ENCODE results near the gene ZNF296.

Gene ZNF296

DNA sequence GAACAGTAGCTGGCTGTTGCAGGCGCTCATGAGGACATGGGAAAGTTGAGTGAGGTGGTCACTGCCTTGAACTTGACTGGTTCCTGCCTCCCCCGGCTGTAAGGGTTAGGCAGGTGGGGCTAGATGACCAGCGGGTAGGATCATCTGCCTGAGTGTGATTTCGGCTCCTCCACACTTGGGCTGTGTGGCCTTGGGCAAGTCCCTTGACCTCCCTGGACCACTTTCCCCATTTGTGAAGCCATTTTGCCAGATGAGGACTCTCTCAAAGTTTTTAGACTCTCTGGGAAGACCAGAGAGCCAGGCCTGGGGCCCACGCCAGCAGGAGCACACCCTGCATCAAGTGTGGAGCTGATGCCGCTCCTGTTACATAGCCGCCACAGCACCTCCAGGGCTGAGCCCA lies 26.2 kb upstream of the ZNF296 start:
- no peak for FAIRE-seq

DNA sequence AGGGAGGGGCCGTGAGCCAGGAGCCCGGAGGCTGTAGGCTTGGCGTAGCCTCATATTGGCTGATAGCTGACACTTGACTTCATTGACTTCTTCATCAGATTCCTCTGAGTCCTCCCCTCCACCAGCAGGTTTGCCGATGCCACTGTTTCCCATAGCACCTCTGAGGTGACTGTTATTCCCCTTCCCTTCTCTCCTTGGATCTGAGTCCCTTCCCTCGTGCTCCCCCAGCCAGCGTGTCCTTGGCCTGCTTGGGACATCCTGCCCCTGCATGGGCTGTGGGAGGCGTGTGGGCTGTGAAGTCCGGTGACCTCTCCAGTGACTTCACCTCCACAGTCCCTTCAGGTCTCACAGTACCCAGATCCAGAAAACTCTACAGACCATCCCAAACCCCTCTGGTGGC lies 25.5 kb upstream of the ZNF296 start:
- FAIRE-seq = no peak

DNA sequence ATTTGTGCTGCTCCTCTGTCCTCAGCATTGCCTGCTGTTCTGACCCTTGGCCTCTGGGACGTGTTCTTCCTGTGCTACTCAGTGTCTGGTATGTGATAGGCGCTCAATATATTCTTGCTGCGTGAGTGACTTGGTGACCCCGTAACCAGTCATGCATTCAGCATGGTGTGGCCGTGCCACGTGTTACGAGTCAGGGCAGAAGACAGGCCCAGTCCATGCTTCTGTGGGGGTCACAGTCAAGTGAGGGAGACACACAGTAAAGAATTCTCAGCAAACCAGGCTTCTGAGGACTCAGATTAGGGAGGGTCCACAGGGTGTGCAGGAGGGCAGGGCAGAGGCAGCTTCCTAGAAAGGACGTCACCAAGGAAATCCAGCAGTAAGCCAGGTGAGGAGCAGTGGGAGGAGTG lies 24.6 kb upstream of the ZNF296 start:
- FAIRE-seq = no peak

DNA sequence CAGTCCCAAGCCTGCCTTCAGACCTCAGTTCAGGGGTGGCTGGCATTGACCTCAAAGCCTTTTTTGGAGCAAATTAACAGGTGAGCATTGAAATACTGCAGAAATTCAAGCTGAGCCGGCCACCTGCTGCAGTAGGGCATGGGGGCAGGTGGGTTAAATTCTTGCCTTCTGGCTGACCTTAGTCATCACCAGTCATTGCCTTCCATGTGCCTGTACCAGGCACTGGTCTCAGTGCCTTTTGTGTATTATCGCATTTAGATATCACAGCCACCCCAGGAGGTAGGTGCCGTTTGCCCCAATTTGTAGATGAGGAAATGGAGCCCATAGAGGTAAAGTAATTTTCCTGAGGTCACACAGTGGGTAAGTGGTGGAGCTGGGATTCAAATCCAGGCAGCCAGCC lies 23.9 kb upstream of the ZNF296 start:
- FAIRE-seq = no peak

DNA sequence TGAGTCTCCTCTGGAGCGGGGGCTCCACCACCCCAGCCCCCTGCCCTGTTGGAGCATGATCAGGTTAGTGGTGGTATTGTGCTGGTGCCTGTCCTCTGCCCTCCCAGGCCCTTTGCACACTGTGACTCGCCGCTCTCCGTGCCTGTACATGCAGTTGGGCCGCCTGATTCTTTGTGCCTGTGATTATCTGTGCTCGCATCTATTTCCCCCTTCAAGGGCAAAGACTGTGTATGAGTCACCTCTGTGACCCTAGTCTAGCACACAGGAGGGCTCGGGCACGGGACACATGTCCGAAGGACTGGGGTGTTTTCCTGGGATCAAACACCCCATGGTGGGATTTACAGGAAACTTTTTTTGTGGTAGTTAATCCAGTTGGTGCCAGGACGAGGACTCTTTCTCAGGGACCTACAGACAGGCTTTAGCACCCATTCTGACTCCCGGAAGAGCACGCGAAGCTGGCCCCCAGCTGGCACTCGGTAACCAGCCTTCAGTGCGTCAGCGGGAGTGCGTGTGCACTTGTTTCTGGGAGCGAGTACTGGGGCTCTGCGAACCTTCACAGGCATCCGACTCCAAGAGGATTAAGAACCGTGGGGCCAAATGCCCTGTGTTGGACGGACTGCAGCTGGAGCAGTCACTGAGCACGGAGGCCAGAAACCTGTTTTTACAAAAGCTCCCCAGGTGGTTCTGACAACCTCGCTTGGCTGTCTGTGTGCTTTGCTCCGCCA lies 23.4 kb upstream of the ZNF296 start:
- FAIRE-seq = no peak

DNA sequence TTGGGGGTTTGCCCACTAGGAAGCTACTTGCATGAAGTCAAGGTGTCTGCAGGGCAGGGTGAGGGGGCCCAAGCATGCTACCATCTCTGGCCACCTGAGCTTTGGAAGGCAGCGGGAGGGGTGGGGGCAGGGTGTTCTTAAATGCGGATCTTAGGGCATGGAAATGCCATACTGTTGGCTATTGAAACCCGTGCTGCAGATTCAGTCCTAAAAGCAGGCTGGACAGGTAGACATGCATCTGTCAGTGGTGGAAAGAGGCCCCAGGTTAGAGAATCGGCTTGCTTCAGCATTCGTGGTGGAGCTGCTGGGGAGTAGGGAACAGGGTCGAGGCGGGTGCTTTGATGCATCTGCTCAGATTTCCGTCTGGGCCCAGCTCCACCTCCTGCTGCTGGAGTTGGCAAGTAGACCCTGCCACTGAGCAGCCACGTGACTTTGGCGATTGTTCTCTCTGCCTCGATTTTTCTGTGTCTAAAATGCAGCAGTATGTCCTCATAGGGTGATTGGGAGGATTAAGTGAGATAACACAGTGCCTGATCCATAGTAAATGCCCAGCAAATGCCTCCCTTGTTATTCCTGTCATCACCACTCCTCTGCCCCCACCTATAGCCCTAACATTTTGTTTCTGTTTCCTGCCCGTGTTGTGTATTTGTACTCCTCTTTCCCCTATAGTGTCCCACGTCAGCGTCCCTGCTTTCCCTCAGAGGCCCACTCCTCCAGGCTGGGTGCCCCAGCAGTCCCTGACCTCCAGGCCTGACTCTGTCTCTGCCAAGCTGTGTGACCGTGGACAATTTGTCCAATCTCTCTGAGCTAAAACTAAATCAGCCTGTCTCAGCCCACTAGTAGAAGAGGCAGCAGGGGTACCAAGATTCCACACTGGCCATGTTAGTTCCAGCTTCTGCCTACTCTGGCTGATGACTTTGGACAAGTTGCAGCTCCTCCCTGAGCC lies 22.5 kb upstream of the ZNF296 start:
- FAIRE-seq = no peak

DNA sequence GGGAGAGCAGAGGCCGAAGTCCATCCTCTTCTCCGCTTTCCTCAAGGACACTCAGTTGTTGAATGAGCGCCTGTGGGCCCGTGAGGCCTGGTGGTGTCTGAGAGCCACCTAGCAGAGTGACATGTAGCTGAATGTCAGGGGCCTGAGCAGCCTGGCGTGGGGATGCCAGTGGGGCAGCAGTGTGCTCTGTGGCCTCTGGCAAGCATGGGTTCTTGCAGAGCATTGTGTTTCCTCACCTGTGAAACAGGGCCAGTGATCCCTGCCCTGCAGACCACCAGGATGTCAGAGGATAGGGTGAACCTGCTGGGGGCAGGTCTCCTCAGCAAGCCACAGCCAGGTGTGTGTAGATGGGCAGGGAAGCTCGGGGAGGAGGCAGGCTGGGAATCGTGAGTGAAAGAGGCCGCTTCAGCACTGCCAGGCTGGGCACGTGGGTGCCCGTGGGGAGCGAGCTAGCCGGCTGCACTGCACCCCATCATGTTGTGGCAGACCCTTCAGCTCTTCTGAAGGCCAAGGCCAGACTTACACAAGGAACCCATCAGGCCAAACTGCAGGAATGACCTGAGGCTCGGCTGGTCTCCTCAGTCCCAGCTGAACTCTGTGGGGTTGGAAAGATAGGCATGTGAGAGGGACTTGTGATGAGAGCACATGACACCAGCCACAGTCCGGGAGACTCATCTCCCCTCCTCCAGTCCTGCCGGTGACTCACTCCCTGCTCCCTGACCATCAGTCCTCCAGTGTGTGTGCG lies 21.7 kb upstream of the ZNF296 start:
- FAIRE-seq = no peak

DNA sequence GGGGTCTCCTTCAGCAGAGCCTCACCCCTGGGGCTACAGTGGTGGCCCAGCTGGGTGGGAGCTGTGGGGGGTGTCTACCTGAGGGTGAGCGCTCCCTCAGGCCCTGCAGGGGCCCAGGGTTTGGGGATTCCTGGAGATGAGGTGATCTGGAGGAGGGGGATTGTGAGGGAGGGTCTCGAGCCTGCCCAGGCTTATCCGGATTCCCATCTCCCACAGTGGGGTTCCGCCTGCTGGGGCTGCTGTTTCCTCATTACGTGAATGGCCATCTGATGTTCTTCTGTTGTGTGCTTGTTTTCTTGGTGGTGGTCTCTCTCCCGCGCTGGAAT lies 21.1 kb upstream of the ZNF296 start:
- FAIRE-seq = no peak

DNA sequence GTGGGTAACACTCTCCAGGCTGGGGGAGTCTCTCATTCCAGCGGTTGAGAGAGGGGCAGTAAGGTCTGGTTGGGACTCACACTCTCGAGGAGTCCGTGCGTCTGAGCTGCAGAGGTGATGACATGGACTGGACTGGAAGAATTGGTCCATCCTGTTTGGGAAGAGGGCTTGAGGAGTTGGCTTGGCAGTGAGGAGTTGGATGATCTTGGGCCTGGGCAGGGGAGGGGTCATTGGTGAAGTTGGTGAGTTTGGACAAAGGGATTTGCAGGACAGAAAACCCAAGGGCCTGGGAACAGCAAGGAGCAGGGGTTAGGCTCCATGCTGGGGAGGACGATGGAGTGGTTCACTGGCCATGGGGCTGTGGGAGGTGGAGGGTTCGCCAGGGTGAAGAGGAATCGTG lies 20.4 kb upstream of the ZNF296 start:
- FAIRE-seq = no peak

DNA sequence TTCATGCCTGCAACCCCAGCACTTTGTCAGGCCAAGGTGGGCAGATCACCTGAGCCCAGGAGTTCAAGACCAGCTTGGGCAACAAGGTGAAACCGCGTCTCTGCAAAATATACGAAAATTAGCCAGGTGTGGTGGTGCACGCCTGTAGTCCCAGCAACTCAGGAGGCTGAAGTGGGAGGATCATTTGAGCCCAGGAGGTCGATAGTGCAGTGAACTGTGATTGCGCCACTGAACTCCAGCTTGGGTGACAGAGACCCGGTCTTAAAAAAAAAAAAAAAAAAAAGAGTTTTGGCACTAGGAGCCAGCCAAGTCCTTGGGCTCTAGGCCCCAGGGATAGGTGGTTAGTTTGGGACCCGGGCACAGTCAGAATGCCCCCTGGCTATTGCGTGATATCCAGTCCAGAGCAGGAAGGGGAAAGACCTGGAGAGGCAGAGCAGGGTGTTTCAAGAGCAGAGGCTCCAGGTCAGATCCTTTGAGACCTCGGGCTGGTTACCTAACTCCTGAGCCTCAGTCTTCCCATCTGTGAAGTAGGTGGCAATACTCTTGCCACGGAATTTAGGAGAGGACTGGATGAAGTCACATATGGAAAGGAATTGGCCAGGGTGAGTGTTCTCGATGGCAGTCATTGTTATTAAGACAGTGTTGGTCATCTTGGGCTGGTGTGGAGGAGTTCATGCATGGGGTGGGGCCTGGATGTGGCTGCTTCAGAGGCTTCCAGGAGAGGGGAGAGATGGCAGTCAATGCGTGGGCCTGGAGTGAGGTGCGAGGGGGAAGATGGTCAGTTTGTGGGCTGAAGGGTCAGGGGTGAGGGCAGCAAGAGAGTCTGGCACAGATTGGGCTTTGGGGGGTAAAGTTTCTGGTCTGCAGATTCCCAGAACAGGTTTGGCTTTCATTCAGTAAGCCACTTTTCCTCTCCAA lies 19.5 kb upstream of the ZNF296 start:
- no peak for FAIRE-seq

DNA sequence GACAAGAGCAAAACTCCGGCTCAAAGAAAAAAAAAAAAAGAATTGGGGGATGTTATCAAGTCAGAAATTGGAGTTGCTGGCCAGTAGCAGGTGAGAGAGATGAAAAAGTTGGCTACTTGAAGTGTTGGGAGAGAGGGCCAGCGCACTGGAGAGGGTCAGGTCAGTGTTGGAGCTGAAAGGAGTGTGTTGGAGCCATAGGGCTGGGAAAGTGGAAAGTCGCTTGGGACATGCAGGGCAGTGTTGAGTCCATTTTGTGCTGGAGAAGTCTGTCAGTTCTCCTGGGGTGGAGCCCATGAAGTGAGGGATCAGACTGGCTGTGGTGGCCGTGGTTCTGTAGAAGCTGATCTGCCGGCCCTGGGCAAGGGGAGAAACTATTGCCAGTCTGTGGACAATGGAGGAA lies 18.4 kb upstream of the ZNF296 start:
- no peak for FAIRE-seq

DNA sequence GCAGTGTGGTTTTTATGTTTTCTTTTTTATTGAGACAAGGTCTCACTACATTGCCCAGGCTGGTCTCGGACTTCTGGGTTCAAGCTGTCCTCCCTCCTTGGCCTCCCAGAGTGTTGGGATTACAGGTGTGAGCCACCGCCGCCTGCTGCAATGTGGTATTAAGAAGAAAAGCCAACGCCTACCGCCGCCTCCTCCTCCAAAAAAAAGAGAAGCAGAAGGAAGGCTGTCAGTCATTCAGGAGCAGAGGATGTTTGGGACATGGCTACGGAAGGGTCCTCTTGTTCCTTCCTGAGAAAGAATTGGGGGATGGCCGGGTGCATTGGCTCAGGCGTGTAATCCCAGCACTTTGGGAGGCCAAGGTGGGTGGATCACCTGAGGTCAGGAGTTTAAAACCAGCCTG lies 17.9 kb upstream of the ZNF296 start:
- FAIRE-seq = no peak

DNA sequence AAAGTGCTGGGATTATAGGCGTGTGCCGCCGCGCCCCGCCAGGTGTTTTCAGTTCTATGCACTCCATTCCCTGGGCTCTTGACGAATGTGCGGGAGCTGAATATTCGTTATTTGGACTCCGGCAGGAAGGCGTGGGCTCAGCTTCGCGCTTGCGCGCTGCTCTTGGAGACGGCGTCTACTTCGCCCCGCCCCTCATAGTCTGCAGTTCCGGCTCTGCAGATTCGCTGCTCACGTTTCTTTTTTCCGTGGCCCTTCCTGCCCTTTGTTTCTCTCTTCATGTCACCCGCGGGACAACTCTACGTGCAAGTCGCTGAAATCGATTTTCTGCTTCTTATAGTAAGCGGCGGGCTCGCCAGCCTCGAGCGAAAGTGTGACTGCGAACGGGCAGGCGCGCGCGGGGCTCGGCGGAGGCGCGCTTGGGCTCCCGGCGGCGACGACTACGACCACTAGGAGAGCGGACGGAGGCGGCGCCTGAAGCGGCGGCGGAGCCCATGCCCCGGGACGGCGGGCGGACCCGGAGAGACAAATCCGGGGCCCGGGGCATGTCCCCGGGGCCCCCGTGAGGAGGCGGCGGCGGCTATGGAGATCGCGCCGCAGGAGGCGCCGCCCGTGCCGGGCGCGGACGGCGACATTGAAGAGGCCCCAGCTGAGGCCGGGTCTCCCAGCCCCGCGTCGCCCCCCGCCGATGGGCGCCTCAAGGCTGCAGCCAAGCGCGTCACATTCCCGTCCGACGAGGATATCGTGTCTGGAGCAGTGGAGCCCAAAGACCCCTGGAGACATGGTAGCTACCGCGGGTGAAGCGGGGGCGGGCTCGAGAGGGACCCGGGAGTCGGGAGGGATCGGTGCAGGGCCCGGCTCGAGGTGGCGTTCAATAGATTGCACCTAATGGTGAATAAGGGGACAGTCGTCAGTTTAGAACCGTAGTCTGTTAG lies 16.7 kb upstream of the ZNF296 start, which contains the start of gene PPP1R37:
TSS of gene PPP1R37 (plus strand) at position 433 of the 932 bp plus-strand sequence. CDS start at position 580, 147 bp downstream.
- peak; percentile 88 for FAIRE-seq

DNA sequence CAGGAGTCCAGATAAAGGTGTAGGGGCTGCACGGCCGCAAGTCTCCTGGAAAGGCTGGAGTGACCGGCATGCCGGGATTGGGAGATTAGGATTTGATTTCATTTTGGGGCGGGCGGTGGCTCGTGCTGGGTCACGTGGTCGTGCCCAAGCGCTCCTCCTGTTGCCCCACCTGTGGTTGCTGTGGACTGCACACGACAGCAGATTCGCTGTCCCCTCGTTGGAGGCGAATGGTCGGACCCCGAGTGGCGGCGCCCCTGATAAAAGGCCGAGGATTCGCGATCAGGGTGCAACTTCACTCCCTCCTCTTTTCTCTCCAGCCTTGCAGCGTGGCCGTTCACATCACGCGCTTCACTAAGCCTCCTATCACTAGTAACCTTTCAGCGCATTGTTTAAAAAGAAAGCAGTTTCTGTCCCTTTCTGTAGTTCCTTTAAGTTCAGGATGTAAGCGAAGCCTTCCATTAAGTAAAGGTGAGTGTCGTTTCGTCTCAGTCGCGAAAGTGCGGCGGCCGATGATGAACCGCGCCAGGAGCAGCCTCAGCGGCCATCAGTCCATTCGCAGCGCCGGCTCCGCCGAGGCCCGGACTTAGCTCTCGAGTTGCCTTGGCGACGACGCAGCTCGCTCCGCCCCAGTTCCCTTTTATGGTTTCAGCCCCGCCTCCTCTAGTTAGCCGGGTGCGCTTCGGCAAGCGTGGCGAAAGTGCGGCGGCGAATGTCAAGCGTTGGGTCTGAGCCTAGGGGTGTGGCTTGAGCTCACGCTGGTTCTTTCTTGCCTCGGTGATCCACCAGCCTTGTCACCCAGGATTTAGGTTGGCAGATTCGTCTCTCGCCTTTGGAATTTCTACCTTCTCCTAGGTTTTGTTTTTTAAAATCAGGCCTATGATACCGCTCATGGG lies 15.0 kb upstream of the ZNF296 start:
- peak; percentile 97 for FAIRE-seq

DNA sequence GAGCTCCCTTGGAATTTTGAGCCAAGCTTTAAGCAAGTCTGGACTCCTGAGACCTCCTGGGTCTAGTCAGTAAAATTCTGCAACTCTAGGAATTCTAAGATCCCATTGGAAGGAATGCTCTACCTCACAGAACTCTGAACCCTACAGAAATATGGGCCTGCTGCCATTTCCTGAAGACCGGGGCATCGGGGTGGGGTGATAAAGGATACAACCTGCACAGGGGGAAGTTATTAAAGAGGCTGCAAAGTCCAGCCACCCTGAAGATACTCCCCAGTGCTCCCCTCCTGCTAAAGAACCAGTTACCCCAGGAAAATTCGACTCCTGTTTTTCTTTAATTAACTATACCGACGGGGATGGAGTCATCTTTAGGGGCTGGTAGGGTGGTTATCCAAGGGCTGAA lies 14.3 kb upstream of the ZNF296 start:
- FAIRE-seq = no peak

DNA sequence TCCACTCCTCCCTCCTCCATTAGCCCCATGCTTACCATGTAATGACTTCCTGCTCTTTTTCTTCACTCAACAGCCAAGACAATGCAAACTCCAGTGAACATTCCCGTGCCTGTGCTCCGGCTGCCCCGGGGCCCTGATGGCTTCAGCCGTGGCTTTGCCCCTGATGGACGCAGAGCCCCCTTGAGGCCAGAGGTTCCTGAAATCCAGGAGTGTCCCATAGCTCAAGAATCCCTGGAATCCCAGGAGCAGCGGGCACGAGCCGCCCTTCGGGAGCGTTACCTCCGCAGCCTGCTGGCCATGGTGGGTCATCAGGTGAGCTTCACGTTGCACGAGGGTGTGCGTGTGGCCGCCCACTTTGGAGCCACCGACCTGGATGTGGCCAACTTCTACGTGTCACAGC lies 13.8 kb upstream of the ZNF296 start:
- FAIRE-seq = no peak

DNA sequence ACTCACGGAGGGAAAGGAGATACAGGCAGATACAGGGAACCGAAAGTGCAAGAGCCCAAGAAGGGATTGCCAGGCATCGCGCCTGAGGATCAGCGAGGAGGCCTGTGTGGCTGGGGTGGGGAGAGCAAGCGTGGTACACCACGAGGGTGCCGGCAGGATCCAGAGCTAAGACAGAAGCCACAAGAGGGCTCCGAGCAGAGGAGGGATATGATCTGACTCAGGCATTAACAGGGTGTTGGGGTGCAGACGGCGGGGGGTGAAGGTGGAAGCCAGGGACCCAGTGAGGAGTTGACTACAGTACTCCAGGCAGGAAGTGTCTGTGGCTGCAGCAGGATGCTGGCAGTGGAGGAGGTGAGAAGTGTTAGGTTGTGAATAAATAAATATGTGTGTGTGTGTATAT lies 11.3 kb upstream of the ZNF296 start:
- no peak for FAIRE-seq

DNA sequence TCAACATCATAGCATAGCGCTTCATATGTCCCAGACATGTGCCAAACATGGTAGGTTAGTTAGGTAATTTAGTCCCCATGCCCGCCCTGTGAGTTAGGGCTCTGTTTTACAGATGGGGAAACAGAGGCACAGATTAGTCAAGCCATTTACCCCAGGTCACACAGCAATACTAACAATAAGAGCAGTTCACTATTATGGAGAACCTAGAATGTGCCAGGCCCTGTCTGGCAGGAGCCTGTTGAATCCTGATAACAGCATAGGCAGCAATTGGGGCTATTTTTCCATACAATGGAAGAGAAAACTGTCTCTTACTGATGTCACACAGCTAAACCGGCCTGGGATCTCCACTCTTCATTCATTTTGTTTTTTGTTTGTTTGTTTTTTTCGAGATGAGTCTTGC lies 10.2 kb upstream of the ZNF296 start:
- FAIRE-seq = no peak

DNA sequence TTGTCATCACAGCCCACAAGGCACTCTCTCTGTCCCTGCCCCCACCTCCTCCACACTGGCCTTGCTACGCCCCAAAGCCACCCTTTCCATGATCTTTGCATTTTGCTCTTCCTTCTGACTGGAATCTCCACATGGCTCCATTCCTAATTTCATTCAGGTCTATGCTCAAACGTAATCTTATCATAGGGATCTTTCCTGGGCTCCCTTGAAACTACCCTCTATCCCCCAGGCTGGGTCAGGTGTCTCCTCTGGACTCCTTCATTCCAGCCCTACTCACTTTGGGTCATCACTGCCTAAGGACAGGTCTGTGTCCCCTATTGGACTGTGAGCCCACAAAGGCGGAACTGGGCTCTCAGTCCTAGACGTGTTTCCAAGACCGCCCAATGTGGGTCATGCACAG lies 5.9 kb upstream of the ZNF296 start:
- no peak for FAIRE-seq

DNA sequence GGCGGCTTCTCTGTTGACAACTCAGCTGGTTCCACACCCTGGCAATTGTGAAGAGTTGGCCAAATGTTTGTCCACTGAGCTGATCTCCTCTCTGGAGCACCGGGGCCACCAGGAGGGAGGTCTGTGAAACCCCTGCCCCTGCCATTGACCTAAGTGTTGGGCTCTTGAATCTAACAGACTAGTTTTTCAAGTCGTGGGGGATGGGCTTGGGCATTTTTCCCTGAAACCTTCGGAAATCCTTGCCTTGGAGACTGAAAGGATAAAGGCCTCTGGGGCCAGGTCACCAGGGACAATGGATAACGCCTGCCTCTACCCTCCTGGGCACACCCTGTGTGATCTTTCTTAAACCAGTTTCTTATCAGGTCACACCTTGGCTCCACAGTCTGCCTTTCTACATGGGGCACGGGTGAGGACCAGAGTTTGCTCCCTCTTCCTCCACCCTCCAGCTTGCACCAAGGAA lies 3.7 kb upstream of the ZNF296 start:
- no peak for FAIRE-seq
